GM12865 (cell line): ENCODE measurements around the gene PRM1.

ENCODE experiments used
- DNase-seq: peaks from one replicate; pipeline ENCODE4 v3.0.0; 2010; ENCODE audit warnings: low read depth
- H3K4me3 ChIP-seq: 2 replicates; pipeline ENCODE4 v1.5.1; 2011; ENCODE audit warnings: mild to moderate bottlenecking, low read depth, low read length, control low read depth
- TF ChIP-seq, protein P1 (sequence below): IDR thresholded peaks from 2 replicates; pipeline ENCODE4 v1.5.1; 2011; ENCODE audit warnings: low read length, control low read depth, low read depth, inconsistent platforms; ENCODE audit not compliant: insufficient read depth; ENCODE audit errors: missing control alignments

The PRM1 gene

DNA sequence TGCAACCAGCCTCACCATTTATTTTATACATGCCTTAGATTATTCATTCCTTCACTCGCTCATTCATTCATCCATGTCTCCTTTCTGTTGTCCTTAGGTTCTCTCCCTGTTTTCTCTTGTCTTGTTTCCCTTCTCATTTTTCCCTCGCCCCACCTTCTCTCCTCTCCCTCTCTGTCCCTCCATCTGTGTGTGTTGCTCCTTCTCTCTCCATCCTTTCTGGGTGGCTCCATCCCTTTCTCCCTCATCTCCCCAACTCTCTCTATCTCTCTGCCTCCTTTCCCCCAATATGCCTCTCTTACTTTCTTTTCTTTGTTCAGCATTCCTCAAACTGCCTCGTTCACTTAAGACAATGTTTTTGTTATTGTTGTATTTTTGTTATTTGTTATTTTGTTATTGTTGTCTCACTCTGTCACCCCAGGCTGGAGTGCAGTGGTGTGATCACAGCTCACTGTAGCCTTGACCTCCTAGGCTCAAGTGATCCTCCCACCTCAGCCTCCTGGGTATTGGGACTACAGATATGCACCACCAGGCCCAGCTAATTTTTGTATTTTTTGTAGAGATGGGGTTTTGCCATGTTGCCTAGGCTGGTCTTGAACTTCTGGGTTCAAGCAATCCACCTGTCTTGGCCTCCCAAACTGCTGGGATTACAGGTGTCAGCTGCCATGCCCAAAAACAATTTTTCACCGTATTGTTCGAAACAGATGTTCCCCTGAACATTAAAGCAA is 39.5 kb downstream of the PRM1 start:
- DNase-seq = no peak
- TF ChIP-seq, protein P1, sequence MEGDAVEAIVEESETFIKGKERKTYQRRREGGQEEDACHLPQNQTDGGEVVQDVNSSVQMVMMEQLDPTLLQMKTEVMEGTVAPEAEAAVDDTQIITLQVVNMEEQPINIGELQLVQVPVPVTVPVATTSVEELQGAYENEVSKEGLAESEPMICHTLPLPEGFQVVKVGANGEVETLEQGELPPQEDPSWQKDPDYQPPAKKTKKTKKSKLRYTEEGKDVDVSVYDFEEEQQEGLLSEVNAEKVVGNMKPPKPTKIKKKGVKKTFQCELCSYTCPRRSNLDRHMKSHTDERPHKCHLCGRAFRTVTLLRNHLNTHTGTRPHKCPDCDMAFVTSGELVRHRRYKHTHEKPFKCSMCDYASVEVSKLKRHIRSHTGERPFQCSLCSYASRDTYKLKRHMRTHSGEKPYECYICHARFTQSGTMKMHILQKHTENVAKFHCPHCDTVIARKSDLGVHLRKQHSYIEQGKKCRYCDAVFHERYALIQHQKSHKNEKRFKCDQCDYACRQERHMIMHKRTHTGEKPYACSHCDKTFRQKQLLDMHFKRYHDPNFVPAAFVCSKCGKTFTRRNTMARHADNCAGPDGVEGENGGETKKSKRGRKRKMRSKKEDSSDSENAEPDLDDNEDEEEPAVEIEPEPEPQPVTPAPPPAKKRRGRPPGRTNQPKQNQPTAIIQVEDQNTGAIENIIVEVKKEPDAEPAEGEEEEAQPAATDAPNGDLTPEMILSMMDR = no peak

DNA sequence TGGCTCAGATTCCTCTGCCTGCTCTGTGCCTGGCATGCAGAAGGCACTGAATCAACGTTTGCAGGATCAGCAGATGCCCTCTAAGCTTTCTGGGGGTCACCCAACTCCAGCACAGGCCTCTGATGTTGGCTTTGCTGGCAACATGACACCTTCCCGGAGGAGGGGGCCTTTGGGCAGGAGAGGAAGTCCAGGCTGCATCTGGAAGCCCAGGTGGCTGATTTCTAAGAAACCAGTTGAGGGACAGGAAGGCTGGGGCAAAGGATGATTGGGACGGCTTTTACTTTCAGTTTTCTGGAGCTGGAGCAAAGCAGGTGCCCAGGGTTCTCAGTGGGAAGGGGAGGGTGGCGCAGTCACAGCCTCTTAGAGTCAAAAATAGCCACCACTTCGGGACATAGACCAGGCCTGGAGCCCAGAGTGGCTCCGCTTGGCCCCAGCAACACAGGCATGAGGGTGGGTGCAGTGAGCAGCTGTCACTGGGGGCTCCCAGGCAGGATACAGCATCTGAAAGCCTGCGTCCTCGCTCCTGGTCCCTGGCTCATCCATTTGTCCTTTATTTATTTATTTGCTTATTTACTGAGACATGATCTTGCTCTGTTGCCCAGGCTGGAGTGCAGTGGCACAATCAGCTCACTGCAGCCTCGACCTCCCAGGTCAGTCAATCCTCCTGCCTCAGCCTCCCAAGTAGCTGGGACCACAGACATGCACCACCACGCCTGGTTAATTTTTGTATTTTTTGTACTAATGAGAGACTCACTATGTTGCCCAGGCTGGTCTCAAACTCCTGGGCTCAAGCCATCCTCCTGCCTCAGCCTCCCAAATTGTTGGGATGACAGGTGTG is 40.3 kb downstream of the PRM1 start:
- DNase-seq = no peak
- TF ChIP-seq, protein P1 = no peak
- no peak overlapping the region for H3K4me3 ChIP-seq

More for the DNA sequence above, 39.5 kb downstream of the PRM1 start:
- H3K4me3 ChIP-seq = no peak overlapping the region

DNA sequence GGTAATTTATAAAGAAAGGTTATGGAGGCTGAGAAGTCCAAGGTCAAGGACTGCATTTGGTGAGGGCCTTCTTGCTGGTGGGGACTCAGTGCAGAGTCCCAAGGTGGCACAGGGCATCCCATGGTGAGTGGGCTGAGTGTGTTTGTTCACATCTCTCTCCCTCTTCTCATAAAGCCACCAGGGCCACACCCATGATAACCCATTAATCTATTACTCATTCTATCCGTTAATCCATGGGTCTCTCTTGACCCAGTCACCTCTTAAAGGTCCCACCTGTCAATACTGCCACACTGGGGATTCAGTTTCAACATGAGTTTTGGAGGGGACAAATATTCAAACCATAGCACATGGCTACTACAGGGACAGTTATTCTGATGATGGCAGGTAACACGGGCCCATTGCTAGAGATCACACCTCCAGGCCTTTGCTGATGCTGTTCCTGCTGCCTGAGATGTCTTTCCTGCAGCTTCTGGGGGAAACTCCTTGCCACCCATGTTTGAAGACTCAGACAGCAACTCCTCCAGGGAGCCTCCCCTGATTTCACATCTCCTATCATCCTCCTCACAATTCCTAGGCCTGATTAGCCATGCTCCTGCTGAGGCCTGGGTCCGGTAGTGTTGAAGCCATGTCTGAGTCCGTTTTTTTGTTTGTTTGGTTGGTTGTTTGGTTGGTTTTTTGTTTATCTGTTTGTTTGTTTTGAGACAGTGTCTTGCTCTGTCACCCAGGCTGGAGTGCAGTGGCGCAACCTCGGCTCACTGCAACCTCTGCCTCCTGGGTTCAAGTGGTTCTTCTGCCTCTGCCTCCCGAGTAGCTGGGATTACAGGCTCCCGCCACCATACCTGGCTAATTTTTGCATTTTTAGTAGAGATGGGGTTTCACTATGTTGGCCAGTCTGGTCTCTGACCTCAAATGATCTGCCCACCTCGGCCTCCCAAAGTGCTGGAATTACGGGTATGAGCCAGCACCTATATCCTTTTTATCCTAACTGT is 41.2 kb downstream of the PRM1 start:
- DNase-seq = no peak
- no peak overlapping the region for H3K4me3 ChIP-seq
- TF ChIP-seq, protein P1 = no peak

DNA sequence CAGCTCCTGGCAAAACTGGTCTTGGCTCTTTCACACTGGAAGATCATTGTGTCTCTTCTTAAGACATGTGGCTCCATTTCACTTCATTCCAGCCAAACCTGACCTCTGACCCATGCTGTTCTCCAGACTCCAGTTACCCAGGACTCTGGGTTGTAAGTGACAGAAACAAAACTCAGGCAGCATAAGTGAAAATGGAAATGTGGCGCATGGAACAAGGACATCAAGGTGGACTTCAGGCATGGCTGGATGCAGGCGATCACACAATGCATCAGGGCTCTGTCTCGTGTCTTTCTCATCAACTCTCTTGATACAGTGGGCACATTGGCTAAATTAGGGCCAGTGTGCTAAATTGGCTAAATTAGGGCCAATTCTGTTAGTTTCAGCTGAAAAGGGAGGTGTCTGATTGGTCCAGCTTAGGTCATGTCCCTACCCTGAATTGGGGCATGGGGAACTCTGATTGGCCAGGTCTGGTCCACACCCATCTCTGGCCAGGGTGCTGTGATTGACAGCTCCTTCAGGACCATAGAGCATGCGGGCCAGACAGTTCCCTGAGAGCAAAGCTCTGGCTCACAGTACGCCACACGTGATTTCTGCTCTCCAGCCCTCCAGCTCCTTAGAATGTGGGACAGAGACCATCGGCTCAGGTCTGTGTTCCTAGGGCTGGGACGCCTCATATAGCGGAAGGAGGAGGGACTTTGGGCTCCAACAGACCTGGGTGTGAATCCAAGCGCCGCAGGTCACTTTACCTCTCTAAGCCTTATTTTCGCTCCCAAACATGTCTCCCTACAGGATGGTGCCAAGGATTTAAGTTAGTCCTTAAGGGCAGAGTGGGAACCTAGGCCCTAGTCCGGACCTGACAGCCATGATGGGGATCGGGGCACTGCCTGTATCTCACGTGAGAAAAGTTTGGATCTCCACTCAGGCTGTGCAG is 42.6 kb downstream of the PRM1 start:
- H3K4me3 ChIP-seq = no peak overlapping the region
- DNase-seq = no peak
- TF ChIP-seq, protein P1 = no peak

DNA sequence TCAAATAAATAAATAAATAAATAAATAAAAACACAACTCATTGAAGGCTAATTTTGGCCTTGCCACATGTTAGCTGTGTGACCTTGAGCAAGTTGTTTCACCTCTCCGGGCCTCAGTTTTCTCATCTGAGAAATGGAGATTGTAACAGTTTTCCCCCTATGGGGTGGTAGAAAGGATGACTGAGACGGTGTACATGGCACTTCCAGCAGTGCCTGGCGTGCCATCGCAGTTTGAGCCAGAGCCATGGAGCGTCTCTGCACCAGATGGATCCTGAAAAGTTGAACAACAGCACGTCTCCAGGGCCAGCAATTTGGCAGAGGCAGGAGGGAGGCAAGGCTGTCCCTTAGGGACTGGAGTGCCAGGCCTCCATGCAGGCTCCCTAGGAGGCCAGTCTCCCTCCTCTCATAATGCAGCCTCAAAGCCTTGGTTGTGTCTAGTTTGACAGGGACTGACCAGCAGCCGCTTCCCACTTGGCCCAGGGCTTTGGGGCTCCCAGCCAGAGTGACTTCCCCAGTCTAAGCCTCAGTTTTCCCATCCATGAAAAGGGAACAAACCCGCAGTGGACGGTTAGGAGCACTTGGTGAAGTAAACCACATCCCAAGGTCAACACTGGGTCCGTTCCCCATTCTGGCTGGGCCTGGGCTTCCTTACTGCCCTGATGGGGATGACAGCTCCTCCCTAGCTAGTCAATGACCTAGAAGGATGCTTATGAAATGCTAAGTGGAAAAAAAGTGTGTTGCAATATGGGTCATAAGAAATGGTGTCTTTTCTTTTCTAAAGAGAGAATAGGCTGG is 44.5 kb downstream of the PRM1 start:
- DNase-seq = no peak
- H3K4me3 ChIP-seq = no peak overlapping the region
- TF ChIP-seq, protein P1 = no peak

DNA sequence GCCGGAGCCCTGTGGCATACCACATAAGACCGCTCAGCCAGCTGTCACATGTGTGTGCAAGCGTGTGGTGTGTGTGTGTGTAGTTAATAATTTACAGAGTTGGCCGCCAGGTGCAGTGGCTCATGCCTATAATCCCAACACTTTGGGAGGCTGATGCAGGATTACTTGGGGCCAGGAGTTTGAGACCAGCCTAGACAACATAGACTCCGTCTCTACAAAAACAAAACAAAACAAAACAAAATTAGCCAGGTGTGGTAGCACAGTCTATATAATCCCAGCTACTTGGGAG is 45.5 kb downstream of the PRM1 start:
- TF ChIP-seq, protein P1 = no peak
- no peak for DNase-seq
- H3K4me3 ChIP-seq = no peak overlapping the region
